Upper lobe of left lung (tissue), 6 donors: Measurements from ENCODE around the gene SAV1. TPM values are rescaled to one million over a fixed set of nuclear protein-coding genes. Genes with fewer than 3 reads are reported as not detected.

Experiments
- ATAC-seq, 2 donors: fragments of 200-7000 bp; cut with Tn5 transposase; one replicate each; pipeline ENCODE4 v1.9.1; 2022; ENCODE audit warnings: mild to moderate bottlenecking in 2 of 2, moderate library complexity in 2 of 2; ENCODE audit not compliant: low FRiP score in 2 of 2
- DNase-seq, 2 donors: peaks; one replicate each; pipeline ENCODE4 v3.0.0-alpha.2; 2019 to 2020
- H3K27ac ChIP-seq, 4 donors: fragments of 200-600 bp; sonication (generic); one replicate each; pipeline ENCODE4 v1.5.1; 2016 to 2019
- H3K27me3 ChIP-seq, 4 donors: fragments of 200-600 bp; sonication (generic); one replicate each; pipeline ENCODE4 v1.5.1; 2017 to 2019
- H3K36me3 ChIP-seq, 4 donors: fragments of 200-600 bp; sonication (generic); one replicate each; pipeline ENCODE4 v1.5.1; 2016 to 2019
- H3K4me1 ChIP-seq, 4 donors: fragments of 200-600 bp; sonication (generic); one replicate each; pipeline ENCODE4 v1.5.1; 2018 to 2019
- H3K4me3 ChIP-seq, 4 donors: fragments of 200-600 bp; sonication (generic); one replicate each; pipeline ENCODE4 v1.5.1; 2017 to 2019; ENCODE audit warnings: mild to moderate bottlenecking in 2 of 4, moderate library complexity in 1 of 4
- H3K9me3 ChIP-seq, 4 donors: fragments of 200-600 bp; sonication (generic); one replicate each; pipeline ENCODE4 v1.5.1; 2018 to 2019
- CTCF ChIP-seq, 6 experiments: fragments of 450-650 bp in 4 of 6; fragments of 200-600 bp in 2 of 6; sonication (generic) in 2 of 6; IDR thresholded peaks; one replicate each; pipeline ENCODE4 v1.5.1; 2016 to 2019; ENCODE audit warnings: antibody characterized with exemption in 6 of 6
- EP300 ChIP-seq, 4 donors: sonication (generic); formaldehyde crosslinking; IDR thresholded peaks; one replicate each; pipeline ENCODE4 v1.5.1; 2017; ENCODE audit warnings: antibody characterized with exemption in 4 of 4, control low read depth in 2 of 4
- POLR2A ChIP-seq, 4 donors: fragments of 450-650 bp; IDR thresholded peaks; one replicate each; pipeline ENCODE4 v1.5.1; 2016 to 2017; ENCODE audit warnings: antibody characterized with exemption in 4 of 4, mild to moderate bottlenecking in 2 of 4
- POLR2AphosphoS5 ChIP-seq, 2 donors: sonication (generic); formaldehyde crosslinking; IDR thresholded peaks; one replicate each; pipeline ENCODE4 v1.5.1; 2017; ENCODE audit warnings: antibody characterized with exemption in 2 of 2
- WGBS, 2 donors: methylation state at CpG; one replicate each; pipeline ENCODE4 v1.1.5; 2017 to 2018; 5-methylcytosine and 5-hydroxymethylcytosine counted together
- total RNA-seq, 6 donors: library from RNA; depleted of rRNA in 4 of 6; stranded (reverse); fragments of >200 nt in 4 of 6; gene quantifications; one replicate each; pipeline versions ENCODE4 v1.1.0 to v1.2.1, GENCODE V29; 2016 to 2021
- donor health status: DM: no; HTN: no; CAD: no; lungs with moderate emphysema.
- donor health status: DM: no; HTN: yes; CAD: no; lungs with severe emphysema.

SAV1 gene
- total RNA-seq, 6 donors from 2014 or later: 29.3 to 63.9 (median 34.3) TPM

DNA sequence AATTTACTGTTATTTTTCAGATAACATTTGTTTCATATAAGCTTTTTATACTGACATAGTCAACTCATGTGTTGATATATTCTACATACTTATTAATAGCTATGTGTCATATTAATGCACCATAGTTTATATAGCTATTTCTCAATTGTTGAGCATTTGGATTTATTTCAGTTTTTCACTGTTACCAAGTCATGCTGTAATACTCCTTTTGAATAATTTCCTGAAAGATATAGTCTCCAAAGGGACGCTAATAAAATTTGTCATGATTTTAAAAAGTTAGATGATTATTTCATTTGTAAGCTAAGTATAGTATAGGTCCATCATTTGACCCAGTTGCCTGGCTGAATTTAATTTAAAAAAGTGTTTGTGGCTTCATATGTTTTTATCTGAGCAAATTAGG, 60.3 kb downstream of the SAV1 start:
- H3K4me1 ChIP-seq: no peaks in the 10 kb centered on the region
- no peaks in the 10 kb centered on the region for H3K9me3 ChIP-seq
- TF ChIP-seq CTCF (IDR thresholded peaks at IDR 0.05) (no peak), EP300 (IDR thresholded peaks at IDR 0.05) (no peak), POLR2A (IDR thresholded peaks at IDR 0.05) (no peak), POLR2AphosphoS5 (IDR thresholded peaks at IDR 0.05) (no peak)
- DNase-seq (no peak), ATAC-seq (no peak)
- 89 to 96% methylated on average over 1 of the region's 1 CpG for WGBS, 2 donors
- H3K4me3 ChIP-seq: no peak overlapping the region
- H3K27me3 ChIP-seq: no peaks in the 10 kb centered on the region
- no peaks in the 10 kb centered on the region for H3K36me3 ChIP-seq
- no peak overlapping the region for H3K27ac ChIP-seq

- no peaks in the 10 kb centered on the region for H3K4me1 ChIP-seq
- 89 to 94% methylated on average over 3 of the region's 3 CpGs for WGBS, 2 donors
- H3K27me3 ChIP-seq: no peaks in the 10 kb centered on the region
- ATAC-seq (peak in 1 of 2 donors; percentile 84), DNase-seq (no peak)
- no peaks in the 10 kb centered on the region for H3K36me3 ChIP-seq
- H3K4me3 ChIP-seq: no peak overlapping the region
- no peaks in the 10 kb centered on the region for H3K9me3 ChIP-seq
- TF ChIP-seq POLR2A (IDR thresholded peaks at IDR 0.05) (no peak), CTCF (IDR thresholded peaks at IDR 0.05) (no peak), EP300 (IDR thresholded peaks at IDR 0.05) (no peak), POLR2AphosphoS5 (IDR thresholded peaks at IDR 0.05) (no peak)
- no peak overlapping the region for H3K27ac ChIP-seq
Measured at GRCh38 chr14:50607181-50607580, 60.9 kb downstream of the SAV1 start.

DNA sequence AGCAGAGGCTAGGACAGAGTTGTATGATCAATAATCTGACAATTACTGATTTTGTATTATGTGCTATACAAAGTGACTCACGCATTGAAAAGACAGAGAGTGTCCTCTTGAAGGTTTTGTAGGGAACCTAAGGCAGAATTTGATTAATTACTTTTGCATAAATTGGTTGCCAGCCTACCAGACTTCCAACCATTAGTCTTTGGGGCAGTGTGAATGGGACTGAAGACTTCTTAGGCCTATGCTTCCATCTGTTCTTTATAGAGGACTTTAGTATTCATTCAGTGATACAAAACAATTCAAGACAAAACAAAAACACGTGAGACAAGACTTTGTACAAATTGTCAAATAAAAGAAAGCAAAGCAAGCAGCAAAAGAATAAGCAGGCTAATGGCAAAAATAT, 61.6 kb downstream of the SAV1 start:
- 90 to 93% methylated on average over 2 of the region's 2 CpGs for WGBS, 2 donors
- no peaks in the 10 kb centered on the region for H3K4me1 ChIP-seq
- TF ChIP-seq CTCF (IDR thresholded peaks at IDR 0.05): no peak
- TF ChIP-seq POLR2AphosphoS5 (IDR thresholded peaks at IDR 0.05): no peak
- TF ChIP-seq POLR2A (IDR thresholded peaks at IDR 0.05): no peak
- no peak for TF ChIP-seq EP300 (IDR thresholded peaks at IDR 0.05)
- ATAC-seq (no peak), DNase-seq (no peak)
- no peak overlapping the region for H3K27ac ChIP-seq
- H3K4me3 ChIP-seq: no peak overlapping the region
- H3K9me3 ChIP-seq: no peaks in the 10 kb centered on the region
- H3K36me3 ChIP-seq: no peaks in the 10 kb centered on the region
- H3K27me3 ChIP-seq: no peaks in the 10 kb centered on the region

DNA sequence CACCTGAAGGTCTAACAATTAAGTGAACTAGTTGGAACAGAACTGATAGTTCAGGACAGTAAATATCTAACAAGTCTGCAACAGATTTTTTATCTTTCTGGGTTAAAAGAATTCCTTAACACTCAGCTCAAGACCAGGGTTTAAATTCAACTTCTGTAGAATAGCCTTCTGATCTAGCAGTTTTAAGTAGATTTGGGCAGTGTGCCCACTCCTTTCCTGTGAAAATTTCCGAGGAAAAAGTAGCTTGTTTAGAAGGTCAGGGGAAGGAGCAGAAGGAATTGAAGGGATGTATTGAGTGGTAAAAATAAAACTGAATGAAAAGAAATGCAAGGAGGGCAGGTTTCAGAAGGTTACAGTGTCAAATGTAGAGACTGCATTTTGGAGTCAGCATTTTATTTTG, 62.3 kb downstream of the SAV1 start:
- Histone ChIP-seq H3K27ac (no peak overlapping the region), H3K36me3 (no peaks in the 10 kb centered on the region), H3K4me3 (no peak overlapping the region), H3K4me1 (no peaks in the 10 kb centered on the region), H3K9me3 (no peaks in the 10 kb centered on the region), H3K27me3 (no peaks in the 10 kb centered on the region)
- TF ChIP-seq CTCF (IDR thresholded peaks at IDR 0.05): no peak
- TF ChIP-seq EP300 (IDR thresholded peaks at IDR 0.05): no peak
- no peak for TF ChIP-seq POLR2AphosphoS5 (IDR thresholded peaks at IDR 0.05)
- no peak for TF ChIP-seq POLR2A (IDR thresholded peaks at IDR 0.05)
- DNase-seq (no peak), ATAC-seq (no peak)
- WGBS, 2 donors: 0 to 7% methylated on average over 1 of the region's 1 CpG

DNA sequence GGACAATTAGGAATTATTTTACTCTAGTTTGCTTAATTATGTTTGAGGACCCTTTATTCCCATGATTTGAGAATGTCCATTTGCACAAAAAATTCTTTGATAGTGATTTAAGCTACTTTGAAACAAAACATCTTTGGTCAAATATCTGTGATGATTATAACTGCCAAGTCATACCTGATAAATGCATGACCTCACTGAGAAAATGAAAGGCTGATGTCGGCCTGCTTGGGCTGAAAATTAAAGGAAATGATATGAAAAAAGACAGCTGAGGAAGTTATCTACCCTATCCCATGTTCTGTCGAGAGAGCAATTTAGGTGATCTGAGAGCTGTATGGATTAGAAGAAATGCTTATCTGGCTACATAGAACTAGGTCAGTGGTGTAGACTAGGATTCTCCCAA, 64.5 kb downstream of the SAV1 start:
- TF ChIP-seq CTCF (IDR thresholded peaks at IDR 0.05) (no peak), POLR2AphosphoS5 (IDR thresholded peaks at IDR 0.05) (no peak), EP300 (IDR thresholded peaks at IDR 0.05) (no peak), POLR2A (IDR thresholded peaks at IDR 0.05) (no peak)
- no peaks in the 10 kb centered on the region for H3K9me3 ChIP-seq
- H3K4me1 ChIP-seq: no peaks in the 10 kb centered on the region
- no peak overlapping the region for H3K4me3 ChIP-seq
- 63 to 75% methylated on average over 2 of the region's 2 CpGs for WGBS, 2 donors
- no peak overlapping the region for H3K27ac ChIP-seq
- H3K36me3 ChIP-seq: no peaks in the 10 kb centered on the region
- ATAC-seq (no peak), DNase-seq (no peak)
- no peaks in the 10 kb centered on the region for H3K27me3 ChIP-seq
